GM21390 (cell line): Measurements from ENCODE around the gene PLCL1.

Experiments
- ATAC-seq: cut with Tn5 transposase; IDR thresholded peaks from one replicate; pipeline ENCODE4 v1.9.1; 2021; ENCODE audit not compliant: unreplicated experiment

PLCL1 gene

DNA sequence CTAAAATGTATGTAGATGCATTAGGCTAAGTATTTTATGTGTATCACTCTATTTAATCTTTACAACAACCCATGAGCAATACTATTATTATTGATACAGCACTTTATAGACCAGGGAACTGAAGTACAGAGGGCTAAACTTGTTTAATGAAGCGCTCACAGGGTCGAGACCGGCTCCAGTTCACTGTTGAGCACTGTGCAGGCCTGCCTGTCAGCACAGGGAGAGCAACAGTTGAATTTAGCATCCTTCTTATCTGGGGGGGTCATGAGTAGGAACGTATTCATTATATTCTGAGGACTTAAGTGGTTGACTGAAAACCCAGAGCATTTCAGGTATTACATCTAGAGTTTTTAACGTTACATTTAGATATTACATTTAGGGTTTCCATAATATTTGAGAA lies 120.1 kb downstream of the PLCL1 start:
- no peak for ATAC-seq

GRCh38 chr2:197925204-197925603 lies 120.8 kb downstream of the PLCL1 start:
- no peak for ATAC-seq

DNA sequence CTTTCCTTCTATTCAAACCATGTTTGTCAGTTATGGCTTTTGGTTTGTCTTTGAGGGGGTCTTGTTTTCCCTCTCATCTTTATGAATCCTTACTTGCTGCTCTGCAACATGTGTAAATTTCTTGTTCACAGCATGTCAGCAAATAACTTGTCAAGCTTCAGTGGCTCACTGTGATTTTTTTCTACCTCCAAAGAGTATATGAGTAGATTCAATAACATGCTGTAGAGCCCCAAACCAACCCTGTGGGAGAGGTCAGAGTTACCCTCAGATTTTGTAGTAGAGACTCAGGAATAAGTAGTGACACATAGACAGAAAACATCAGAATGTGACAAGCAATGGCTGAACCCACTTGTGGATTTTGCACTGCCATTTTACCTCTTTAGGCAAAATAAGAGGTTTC lies 121.6 kb downstream of the PLCL1 start:
- no peak for ATAC-seq

DNA sequence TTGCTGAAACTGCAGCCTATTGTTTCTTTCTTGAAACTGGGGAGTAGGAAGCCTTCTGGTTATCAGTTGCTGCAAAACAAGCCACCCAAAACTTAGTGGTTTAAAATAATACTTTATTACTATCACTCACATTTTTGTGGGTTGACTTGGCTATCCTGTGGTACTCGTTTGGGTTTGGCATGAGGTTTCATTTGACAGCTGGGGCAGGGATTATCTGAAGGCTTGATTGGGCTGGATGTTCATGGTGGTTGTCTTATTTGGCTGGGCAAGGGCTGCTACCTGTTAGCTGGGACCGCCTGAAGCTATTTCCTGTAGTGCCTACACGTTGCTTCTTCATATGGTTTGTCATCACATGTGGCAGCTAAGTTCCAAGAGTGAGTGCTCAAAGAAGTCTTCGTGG lies 122.3 kb downstream of the PLCL1 start:
- no peak for ATAC-seq

GRCh38 chr2:197927994-197928393 lies 123.6 kb downstream of the PLCL1 start:
- ATAC-seq, result no peak

DNA sequence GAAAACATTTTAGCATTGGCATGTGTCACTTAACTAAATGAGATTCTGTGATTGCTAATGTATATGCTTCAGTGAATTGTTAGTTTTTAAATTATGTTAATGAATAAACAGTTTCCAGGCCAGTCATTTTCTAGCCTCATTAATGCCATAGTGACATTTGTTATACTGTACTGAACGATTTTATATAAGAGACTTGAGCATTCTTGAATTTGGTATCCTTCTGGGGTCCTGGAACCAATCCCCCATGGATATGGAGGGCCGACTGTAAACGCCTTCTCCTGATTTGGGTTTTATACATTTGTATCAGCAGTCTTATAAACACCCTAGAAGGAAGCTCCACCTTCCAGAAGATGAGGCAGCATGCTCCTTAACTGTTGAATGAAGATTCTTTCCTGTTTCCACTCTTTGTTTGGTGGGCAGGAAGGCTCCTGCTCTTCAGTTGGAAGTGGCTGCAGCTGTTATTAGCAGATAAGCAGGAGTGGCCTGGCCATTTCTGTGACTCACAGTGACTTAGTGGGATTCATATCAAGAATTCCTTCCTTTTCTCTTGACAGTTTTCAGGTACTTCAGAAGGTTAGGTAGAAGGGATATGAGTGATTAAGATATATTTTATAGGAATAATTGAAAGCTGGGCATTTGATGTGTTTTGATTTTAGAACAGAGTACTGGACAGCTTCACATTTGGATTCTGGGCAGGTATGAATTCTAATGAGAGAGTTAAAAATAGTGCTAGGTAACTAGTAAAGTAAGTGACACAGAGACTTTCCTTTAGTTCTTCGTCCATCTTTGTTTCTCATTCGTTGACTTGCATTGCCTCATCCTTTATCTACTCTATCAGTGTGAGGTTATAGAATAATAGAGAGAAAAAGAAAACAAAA lies 124.9 kb downstream of the PLCL1 start:
- no peak for ATAC-seq

GRCh38 chr2:197929886-197930227 lies 125.5 kb downstream of the PLCL1 start:
- ATAC-seq, result no peak

DNA sequence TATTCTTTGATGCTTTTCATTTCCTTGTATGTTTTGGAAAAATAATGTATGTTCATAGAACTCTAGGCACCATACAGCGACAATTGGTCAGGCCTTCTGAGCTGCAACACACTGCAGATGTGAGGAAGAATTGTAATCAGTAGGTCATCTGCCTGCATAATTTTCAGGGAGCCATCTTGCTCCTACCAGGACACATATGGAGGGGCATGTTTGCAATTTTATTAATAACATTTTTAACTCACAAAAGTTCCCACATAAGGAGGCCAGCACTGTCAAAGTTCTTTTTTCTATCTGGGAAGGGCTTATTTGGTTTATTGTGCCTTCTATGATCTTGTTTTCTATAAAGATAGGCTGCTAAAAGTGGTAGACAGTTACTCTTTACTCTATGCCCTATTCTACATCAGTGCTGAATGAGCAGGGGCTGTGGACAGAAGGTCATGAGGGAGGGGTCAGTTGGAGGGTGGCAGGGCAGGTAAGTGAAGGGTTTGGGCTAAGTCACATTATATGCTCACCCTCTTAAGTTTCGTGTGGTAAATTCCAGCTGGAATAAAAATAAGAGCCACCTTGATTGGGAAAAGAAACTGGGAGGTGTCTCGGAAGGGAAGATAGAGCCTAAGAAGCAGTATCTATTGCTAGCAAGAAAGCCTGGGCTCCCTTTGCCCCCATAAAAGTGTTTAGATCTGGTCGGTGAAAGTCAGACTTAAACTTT lies 126.3 kb downstream of the PLCL1 start:
- no peak for ATAC-seq

DNA sequence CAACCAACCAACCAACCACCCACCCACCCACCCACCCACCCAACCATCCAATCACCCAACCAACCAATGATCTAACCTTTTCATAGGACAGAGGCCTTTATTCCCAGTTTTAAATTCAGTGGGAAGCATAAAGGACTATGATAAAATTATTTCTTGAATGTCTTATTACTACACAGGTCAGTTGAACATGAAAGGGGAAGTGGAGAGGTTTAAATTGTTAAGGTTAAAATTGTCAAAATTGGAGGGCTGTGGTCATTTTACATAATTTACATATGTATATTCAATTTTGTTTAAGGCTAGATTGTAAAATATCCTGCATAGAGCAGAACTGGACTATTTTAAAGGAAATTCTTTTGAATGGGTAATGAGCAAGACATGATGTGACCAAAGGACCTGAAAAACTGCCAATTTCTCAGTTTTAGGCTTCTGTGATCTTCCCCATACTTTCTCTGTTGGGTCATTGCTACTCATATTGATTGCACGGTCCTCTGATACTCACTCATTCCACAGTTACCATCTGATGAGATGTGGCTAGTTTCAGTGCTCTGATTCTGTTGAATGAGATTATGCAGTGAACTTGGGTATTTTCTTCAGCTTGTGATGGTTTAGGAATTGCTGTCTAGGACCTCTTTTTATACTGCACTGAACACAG lies 127.4 kb downstream of the PLCL1 start:
- no peak for ATAC-seq

- no peak for ATAC-seq
Measured at GRCh38 chr2:197932374-197932773, 128.0 kb downstream of the PLCL1 start.

GRCh38 chr2:197934261-197934933 lies 130.0 kb downstream of the PLCL1 start:
- ATAC-seq, result no peak

- ATAC-seq, result no peak
Measured at GRCh38 chr2:197934934-197935289, 130.5 kb downstream of the PLCL1 start.

- ATAC-seq, result no peak
Measured at GRCh38 chr2:197937814-197938213, 133.4 kb downstream of the PLCL1 start.

GRCh38 chr2:197938555-197938954 lies 134.2 kb downstream of the PLCL1 start:
- no peak for ATAC-seq

GRCh38 chr2:197939787-197940186 lies 135.4 kb downstream of the PLCL1 start:
- no peak for ATAC-seq

GRCh38 chr2:197940382-197940781 lies 136.0 kb downstream of the PLCL1 start:
- no peak for ATAC-seq

DNA sequence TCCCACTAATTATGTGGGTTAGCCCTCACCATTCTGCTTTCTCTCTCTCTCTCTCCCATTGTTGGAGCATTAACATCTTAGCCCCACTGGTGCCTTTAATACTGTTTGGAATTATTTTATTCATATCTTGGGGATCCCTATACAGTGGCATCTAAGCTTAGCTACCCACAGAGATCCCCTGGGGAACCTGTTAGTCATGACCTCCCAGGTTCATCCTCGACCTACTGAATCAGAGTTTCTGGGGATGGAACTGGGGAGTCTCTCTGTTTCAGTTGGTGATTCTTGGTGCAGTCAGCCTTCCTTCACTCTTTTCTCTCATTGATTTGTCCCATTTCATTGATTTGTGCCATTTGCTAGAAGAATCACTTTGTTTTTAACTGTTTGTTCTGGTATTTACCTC lies 137.3 kb downstream of the PLCL1 start:
- no peak for ATAC-seq

DNA sequence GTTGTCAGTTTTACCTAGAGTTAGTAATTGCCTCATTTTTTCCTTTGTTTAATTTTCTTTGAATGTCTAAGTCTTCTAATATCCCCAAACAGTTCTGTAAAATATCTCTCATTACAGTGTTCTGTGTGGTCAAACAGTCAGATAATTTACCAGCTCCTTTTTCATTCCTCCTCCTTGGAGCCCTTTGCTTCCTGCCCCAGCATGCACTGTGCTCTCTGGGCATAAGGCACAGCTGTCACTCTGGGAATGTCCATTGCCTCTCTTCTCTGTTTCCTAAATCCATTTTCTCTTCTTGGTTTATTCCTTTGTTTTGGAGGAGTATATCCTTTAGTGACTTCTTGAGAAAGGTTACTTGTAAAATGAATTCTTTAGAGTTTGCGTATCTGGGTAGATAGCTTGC lies 139.3 kb downstream of the PLCL1 start:
- no peak for ATAC-seq

GRCh38 chr2:197944416-197945096 lies 140.2 kb downstream of the PLCL1 start:
- ATAC-seq, result no peak

- no peak for ATAC-seq
Measured at GRCh38 chr2:197946562-197946961, 142.2 kb downstream of the PLCL1 start.

- no peak for ATAC-seq
Measured at GRCh38 chr2:197947219-197947757, 142.9 kb downstream of the PLCL1 start.
